Liver (tissue), 9 donors: Measurements from ENCODE around the gene ZDHHC11. TPM values are rescaled to one million over a fixed set of nuclear protein-coding genes. Genes with fewer than 3 reads are reported as not detected.

Source experiments
- DNase-seq: peaks from one replicate; pipeline ENCODE4 v3.0.0-alpha.2; 2017; ENCODE audit warnings: low spot score
- H3K27ac ChIP-seq, 2 donors: one replicate each; pipeline ENCODE4 v1.7.0; 2013; ENCODE audit warnings: inconsistent platforms in 2 of 2, low read length in 2 of 2, control low read depth in 1 of 2, low read depth in 1 of 2, mild to moderate bottlenecking in 1 of 2
- H3K27me3 ChIP-seq, 4 donors: one replicate each; pipeline versions ENCODE4 v1.6.1 to v1.7.0; 2013; ENCODE audit warnings: low read length in 3 of 4, inconsistent platforms in 1 of 4, mild to moderate bottlenecking in 1 of 4, moderate library complexity in 1 of 4; ENCODE audit not compliant: control insufficient read depth in 4 of 4, insufficient read depth in 4 of 4
- H3K36me3 ChIP-seq, 4 donors: one replicate each; pipeline versions ENCODE4 v1.6.1 to v1.7.0; 2013; ENCODE audit warnings: low read length in 3 of 4, mild to moderate bottlenecking in 3 of 4, low read depth in 1 of 4, moderate library complexity in 1 of 4; ENCODE audit not compliant: control insufficient read depth in 4 of 4, insufficient read depth in 3 of 4
- H3K4me1 ChIP-seq, 4 donors: one replicate each; pipeline versions ENCODE4 v1.6.1 to v1.7.0; 2013; ENCODE audit warnings: low read length in 3 of 4, mild to moderate bottlenecking in 3 of 4, moderate library complexity in 1 of 4; ENCODE audit not compliant: control insufficient read depth in 4 of 4, insufficient read depth in 4 of 4
- H3K4me3 ChIP-seq, 3 donors: one replicate each; pipeline versions ENCODE4 v1.6.1 to v1.7.0; 2013; ENCODE audit warnings: low read length in 3 of 3, control low read depth in 1 of 3, low read depth in 1 of 3, mild to moderate bottlenecking in 1 of 3
- H3K9ac ChIP-seq, 2 donors: one replicate each; pipeline ENCODE4 v1.7.0; 2013; ENCODE audit warnings: low read length in 2 of 2, mild to moderate bottlenecking in 2 of 2, moderate library complexity in 2 of 2, control low read depth in 1 of 2, low read depth in 1 of 2
- H3K9me3 ChIP-seq, 4 donors: one replicate each; pipeline versions ENCODE4 v1.6.1 to v1.7.0; 2013; ENCODE audit warnings: low read length in 3 of 4; ENCODE audit not compliant: control insufficient read depth in 4 of 4
- EGR1 ChIP-seq, 2 donors: IDR thresholded peaks; 2 replicates each; pipeline ENCODE4 v1.6.1; 2016 to 2018; ENCODE audit warnings: antibody characterized with exemption in 2 of 2, low read depth in 2 of 2
- FOXA1 ChIP-seq: IDR thresholded peaks from 2 replicates; pipeline ENCODE4 v1.6.1; 2016; ENCODE audit warnings: antibody characterized with exemption
- GABPA ChIP-seq, 2 donors: IDR thresholded peaks in 1 of 2; conservative IDR thresholded peaks in 1 of 2; 2 replicates each; pipeline ENCODE4 v1.6.1; 2016; ENCODE audit warnings: antibody characterized with exemption in 2 of 2, mild to moderate bottlenecking in 1 of 2, moderate library complexity in 1 of 2
- HNF4A ChIP-seq, 2 donors: conservative IDR thresholded peaks; 2 replicates each; pipeline ENCODE4 v1.6.1; 2016; ENCODE audit warnings: antibody characterized with exemption in 2 of 2, mild to moderate bottlenecking in 2 of 2
- HNF4G ChIP-seq: IDR thresholded peaks from 2 replicates; pipeline ENCODE4 v1.6.1; 2016; ENCODE audit warnings: antibody characterized with exemption
- NR2F2 ChIP-seq: IDR thresholded peaks from 2 replicates; pipeline ENCODE4 v1.6.1; 2016; ENCODE audit warnings: antibody characterized with exemption
- RXRA ChIP-seq, 2 donors: IDR thresholded peaks; 2 replicates each; pipeline ENCODE4 v1.6.1; 2017 to 2018; ENCODE audit warnings: antibody characterized with exemption in 2 of 2, mild to moderate bottlenecking in 1 of 2
- SP1 ChIP-seq: IDR thresholded peaks from 2 replicates; pipeline ENCODE4 v1.6.1; 2018; ENCODE audit warnings: antibody characterized with exemption, mild to moderate bottlenecking
- TAF1 ChIP-seq: conservative IDR thresholded peaks from 2 replicates; pipeline ENCODE4 v1.6.1; 2016; ENCODE audit warnings: antibody characterized with exemption, mild to moderate bottlenecking
- WGBS: extraction: QIAGEN DNeasy Blood & Tissue Kit; methylation state at CpG from one replicate; pipeline ENCODE4 v1.1.7; 2013; 5-methylcytosine and 5-hydroxymethylcytosine counted together
- polyA plus RNA-seq, 2 donors: library from polyadenylated mRNA; stranded (reverse) in 1 of 2; unstranded in 1 of 2; fragments of 200-250 nt in 1 of 2; fragments of >200 nt in 1 of 2; fragmentation: Nextera tagmentation in 1 of 2; extraction: Ambion mirVana in 1 of 2; gene quantifications; one replicate each; pipeline versions ENCODE4 v1.2.1 to v1.2.3, GENCODE V29; 2013 to 2015
- total RNA-seq, 2 donors: library from RNA; depleted of rRNA; stranded (reverse); fragments of >200 nt; gene quantifications; one replicate each; pipeline ENCODE4 v1.2.3, GENCODE V29; 2014
- TF ChIP-seq, protein P1 (sequence below): IDR thresholded peaks from 2 replicates; pipeline ENCODE4 v1.6.1; 2016; ENCODE audit warnings: antibody characterized with exemption
- TF ChIP-seq, protein P2 (sequence below): fragments of 150-350 bp; IDR thresholded peaks from 2 replicates; pipeline ENCODE4 v1.5.1; 2017; ENCODE audit warnings: improper control_type of control experiment, low read depth, low read length; ENCODE audit not compliant: missing input control
- TF ChIP-seq, protein P3 (sequence below): IDR thresholded peaks from 2 replicates; pipeline ENCODE4 v1.6.1; 2016; ENCODE audit warnings: antibody characterized with exemption
- TF ChIP-seq, protein P4 (sequence below): IDR thresholded peaks from 2 replicates; pipeline ENCODE4 v1.6.1; 2016; ENCODE audit warnings: antibody characterized with exemption, mild to moderate bottlenecking
- donor health status: healthy.
- donor health status: healthy.
- donor health status: healthy.
- donor health status: healthy.
- donor health status: healthy.

Gene ZDHHC11
- total and polyA plus RNA-seq, 4 donors = 0.93 to 3.2 (median 1.3) TPM

DNA sequence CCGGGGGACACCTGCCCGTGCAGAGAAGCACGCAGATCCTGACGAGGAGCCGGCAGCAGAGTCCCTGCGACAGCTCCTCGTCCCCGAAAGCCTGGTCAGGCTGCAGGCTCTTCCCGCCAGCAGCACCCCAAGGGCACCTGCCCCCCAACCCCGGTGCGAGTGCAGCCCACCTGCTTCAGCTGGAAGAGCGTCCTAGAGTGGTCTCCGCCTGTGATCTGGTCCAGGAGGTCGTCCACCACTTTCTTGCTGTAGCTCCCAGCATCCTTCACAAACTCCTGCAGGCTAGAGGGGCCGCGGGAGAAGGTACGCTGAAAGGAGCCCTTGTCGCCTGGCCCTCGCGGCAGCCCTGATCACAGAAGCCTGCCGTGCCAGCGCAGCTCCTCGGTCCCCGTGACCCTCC lies 25.1 kb upstream of the ZDHHC11 start:
- Histone ChIP-seq H3K4me3 (no peak overlapping the region), H3K27ac (no peak overlapping the region), H3K4me1 (no peaks in the 10 kb centered on the region), H3K36me3 (peaks cover 15 to 59% (median 26%) of the 10 kb centered on the region in 4 donors), H3K27me3 (no peaks in the 10 kb centered on the region), H3K9me3 (no peaks in the 10 kb centered on the region), H3K9ac (no peak overlapping the region)
- no peak for TF ChIP-seq GABPA (IDR thresholded peaks at IDR 0.05 in 1 of 2, conservative IDR thresholded peaks at IDR 0.05 in 1 of 2)
- TF ChIP-seq HNF4A (conservative IDR thresholded peaks at IDR 0.05) = no peak
- 97% methylated on average over 24 of the region's 24 CpGs for WGBS
- DNase-seq = no peak

DNA sequence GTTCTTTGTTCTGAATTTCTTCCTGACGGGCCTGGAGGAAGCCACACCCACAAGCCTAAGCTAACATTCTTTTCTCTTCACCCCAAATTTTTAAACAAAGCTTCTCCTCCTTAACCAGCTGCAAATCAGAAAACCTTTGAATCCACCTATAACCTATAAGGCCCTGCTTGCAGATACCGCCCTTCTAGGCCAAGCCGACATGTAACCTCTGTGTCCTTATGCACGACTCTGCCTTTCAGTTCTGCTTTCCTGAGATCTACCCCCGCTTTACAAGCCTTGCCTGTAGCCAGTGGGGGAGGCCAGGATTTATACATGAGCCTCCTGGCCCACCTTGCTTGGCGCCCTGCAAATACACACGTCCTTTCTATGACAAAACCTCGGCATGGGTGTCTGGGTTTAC lies 22.5 kb upstream of the ZDHHC11 start:
- no peak overlapping the region for H3K27ac ChIP-seq
- H3K4me3 ChIP-seq = no peak overlapping the region
- TF ChIP-seq, protein P1, sequence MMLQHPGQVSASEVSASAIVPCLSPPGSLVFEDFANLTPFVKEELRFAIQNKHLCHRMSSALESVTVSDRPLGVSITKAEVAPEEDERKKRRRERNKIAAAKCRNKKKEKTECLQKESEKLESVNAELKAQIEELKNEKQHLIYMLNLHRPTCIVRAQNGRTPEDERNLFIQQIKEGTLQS = no peak
- TF ChIP-seq, protein P2, sequence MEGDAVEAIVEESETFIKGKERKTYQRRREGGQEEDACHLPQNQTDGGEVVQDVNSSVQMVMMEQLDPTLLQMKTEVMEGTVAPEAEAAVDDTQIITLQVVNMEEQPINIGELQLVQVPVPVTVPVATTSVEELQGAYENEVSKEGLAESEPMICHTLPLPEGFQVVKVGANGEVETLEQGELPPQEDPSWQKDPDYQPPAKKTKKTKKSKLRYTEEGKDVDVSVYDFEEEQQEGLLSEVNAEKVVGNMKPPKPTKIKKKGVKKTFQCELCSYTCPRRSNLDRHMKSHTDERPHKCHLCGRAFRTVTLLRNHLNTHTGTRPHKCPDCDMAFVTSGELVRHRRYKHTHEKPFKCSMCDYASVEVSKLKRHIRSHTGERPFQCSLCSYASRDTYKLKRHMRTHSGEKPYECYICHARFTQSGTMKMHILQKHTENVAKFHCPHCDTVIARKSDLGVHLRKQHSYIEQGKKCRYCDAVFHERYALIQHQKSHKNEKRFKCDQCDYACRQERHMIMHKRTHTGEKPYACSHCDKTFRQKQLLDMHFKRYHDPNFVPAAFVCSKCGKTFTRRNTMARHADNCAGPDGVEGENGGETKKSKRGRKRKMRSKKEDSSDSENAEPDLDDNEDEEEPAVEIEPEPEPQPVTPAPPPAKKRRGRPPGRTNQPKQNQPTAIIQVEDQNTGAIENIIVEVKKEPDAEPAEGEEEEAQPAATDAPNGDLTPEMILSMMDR = no peak
- TF ChIP-seq, protein P3, sequence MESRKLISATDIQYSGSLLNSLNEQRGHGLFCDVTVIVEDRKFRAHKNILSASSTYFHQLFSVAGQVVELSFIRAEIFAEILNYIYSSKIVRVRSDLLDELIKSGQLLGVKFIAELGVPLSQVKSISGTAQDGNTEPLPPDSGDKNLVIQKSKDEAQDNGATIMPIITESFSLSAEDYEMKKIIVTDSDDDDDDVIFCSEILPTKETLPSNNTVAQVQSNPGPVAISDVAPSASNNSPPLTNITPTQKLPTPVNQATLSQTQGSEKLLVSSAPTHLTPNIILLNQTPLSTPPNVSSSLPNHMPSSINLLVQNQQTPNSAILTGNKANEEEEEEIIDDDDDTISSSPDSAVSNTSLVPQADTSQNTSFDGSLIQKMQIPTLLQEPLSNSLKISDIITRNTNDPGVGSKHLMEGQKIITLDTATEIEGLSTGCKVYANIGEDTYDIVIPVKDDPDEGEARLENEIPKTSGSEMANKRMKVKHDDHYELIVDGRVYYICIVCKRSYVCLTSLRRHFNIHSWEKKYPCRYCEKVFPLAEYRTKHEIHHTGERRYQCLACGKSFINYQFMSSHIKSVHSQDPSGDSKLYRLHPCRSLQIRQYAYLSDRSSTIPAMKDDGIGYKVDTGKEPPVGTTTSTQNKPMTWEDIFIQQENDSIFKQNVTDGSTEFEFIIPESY = no peak
- no peak for TF ChIP-seq RXRA (IDR thresholded peaks at IDR 0.05)
- TF ChIP-seq EGR1 (IDR thresholded peaks at IDR 0.05; ENCODE audit: low read depth in 2 of 2) = no peak
- no peak for TF ChIP-seq SP1
- no peak for TF ChIP-seq GABPA (IDR thresholded peaks at IDR 0.05 in 1 of 2, conservative IDR thresholded peaks at IDR 0.05 in 1 of 2)
- TF ChIP-seq, protein P4, sequence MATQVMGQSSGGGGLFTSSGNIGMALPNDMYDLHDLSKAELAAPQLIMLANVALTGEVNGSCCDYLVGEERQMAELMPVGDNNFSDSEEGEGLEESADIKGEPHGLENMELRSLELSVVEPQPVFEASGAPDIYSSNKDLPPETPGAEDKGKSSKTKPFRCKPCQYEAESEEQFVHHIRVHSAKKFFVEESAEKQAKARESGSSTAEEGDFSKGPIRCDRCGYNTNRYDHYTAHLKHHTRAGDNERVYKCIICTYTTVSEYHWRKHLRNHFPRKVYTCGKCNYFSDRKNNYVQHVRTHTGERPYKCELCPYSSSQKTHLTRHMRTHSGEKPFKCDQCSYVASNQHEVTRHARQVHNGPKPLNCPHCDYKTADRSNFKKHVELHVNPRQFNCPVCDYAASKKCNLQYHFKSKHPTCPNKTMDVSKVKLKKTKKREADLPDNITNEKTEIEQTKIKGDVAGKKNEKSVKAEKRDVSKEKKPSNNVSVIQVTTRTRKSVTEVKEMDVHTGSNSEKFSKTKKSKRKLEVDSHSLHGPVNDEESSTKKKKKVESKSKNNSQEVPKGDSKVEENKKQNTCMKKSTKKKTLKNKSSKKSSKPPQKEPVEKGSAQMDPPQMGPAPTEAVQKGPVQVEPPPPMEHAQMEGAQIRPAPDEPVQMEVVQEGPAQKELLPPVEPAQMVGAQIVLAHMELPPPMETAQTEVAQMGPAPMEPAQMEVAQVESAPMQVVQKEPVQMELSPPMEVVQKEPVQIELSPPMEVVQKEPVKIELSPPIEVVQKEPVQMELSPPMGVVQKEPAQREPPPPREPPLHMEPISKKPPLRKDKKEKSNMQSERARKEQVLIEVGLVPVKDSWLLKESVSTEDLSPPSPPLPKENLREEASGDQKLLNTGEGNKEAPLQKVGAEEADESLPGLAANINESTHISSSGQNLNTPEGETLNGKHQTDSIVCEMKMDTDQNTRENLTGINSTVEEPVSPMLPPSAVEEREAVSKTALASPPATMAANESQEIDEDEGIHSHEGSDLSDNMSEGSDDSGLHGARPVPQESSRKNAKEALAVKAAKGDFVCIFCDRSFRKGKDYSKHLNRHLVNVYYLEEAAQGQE = no peak
- TF ChIP-seq HNF4G = no peak
- no peak for TF ChIP-seq TAF1
- no peak for TF ChIP-seq NR2F2
- TF ChIP-seq FOXA1 = no peak
- H3K27me3 ChIP-seq = no peaks in the 10 kb centered on the region
- H3K36me3 ChIP-seq = peaks cover 19 to 82% (median 49%) of the 10 kb centered on the region in 4 donors
- 86% methylated on average over 8 of the region's 8 CpGs for WGBS
- H3K9me3 ChIP-seq = no peaks in the 10 kb centered on the region
- H3K9ac ChIP-seq = no peak overlapping the region
- H3K4me1 ChIP-seq = no peaks in the 10 kb centered on the region
- no peak for DNase-seq
